Spinal cord (tissue), 10 donors: ENCODE results near the gene HBP1. TPM values are rescaled to one million over a fixed set of nuclear protein-coding genes. Genes with fewer than 3 reads are reported as not detected.
"Not testable (repeated sequence)": the region's sequence is repeated elsewhere in the genome, so short reads cannot be mapped to it uniquely, and the experiment has no call there.

ENCODE experiments used
- DNase-seq, 6 donors: peaks; one replicate each; pipeline versions ENCODE4 v3.0.0 to v3.0.0-alpha.2; 2013 to 2015; ENCODE audit warnings: low spot score in 6 of 6, low read depth in 4 of 6
- H3K27ac ChIP-seq: one replicate; pipeline ENCODE4 v1.5.1; 2013; ENCODE audit warnings: low read depth, low read length, control low read depth
- H3K27me3 ChIP-seq: one replicate; pipeline ENCODE4 v1.6.1; 2013; ENCODE audit warnings: low read length; ENCODE audit not compliant: control insufficient read depth, insufficient read depth
- H3K36me3 ChIP-seq: one replicate; pipeline ENCODE4 v1.6.1; 2013; ENCODE audit warnings: low read length; ENCODE audit not compliant: control insufficient read depth, insufficient read depth
- H3K4me1 ChIP-seq: one replicate; pipeline ENCODE4 v1.6.1; 2013; ENCODE audit warnings: low read length; ENCODE audit not compliant: control insufficient read depth, insufficient read depth
- H3K4me3 ChIP-seq: one replicate; pipeline ENCODE4 v1.5.1; 2013; ENCODE audit warnings: low read depth, low read length, control low read depth
- H3K9me3 ChIP-seq: one replicate; pipeline ENCODE4 v1.6.1; 2013; ENCODE audit warnings: low read length; ENCODE audit not compliant: control insufficient read depth, insufficient read depth
- whole genome bisulfite sequencing: methylation state at CpG from one replicate; pipeline ENCODE4 v1.1.5; 2013; ENCODE audit warnings: missing lambda C conversion rate; ENCODE audit not compliant: insufficient coverage; 5-methylcytosine and 5-hydroxymethylcytosine counted together
- polyA plus RNA-seq, 2 donors: library from polyadenylated mRNA; unstranded; fragments of 120-200 nt; gene quantifications; one replicate each; pipeline ENCODE4 v1.2.1, GENCODE V29; 2013; ENCODE audit not compliant: insufficient read length in 2 of 2
- total RNA-seq, 2 donors: library from RNA; depleted of rRNA in 1 of 2; stranded (reverse); fragments of 120-200 nt in 1 of 2; fragments of >200 nt in 1 of 2; gene quantifications; one replicate each; pipeline versions ENCODE4 v1.2.3 to v1.2.4, GENCODE V29; 2013 to 2014
- donor health status: healthy.

Gene HBP1
- total and polyA plus RNA-seq, 4 donors: 47.6 to 105 (median 78.7) TPM

GRCh38 chr7:107152011-107152410 lies 16.8 kb upstream of the HBP1 start:
- Histone ChIP-seq H3K36me3 (no peaks in the 10 kb centered on the region), H3K4me3 (no peak overlapping the region), H3K4me1 (no peaks in the 10 kb centered on the region), H3K27ac (no peak overlapping the region), H3K9me3 (no peaks in the 10 kb centered on the region), H3K27me3 (no peaks in the 10 kb centered on the region)
- DNase-seq: no peak
- 61% methylated on average over 4 of the region's 4 CpGs for WGBS

- H3K36me3 ChIP-seq: no peaks in the 10 kb centered on the region
- H3K4me3 ChIP-seq: no peak overlapping the region
- no peaks in the 10 kb centered on the region for H3K27me3 ChIP-seq
- no peaks in the 10 kb centered on the region for H3K4me1 ChIP-seq
- no peak overlapping the region for H3K27ac ChIP-seq
- no peak for DNase-seq
- 100% methylated on average over 5 of the region's 6 CpGs for WGBS
- H3K9me3 ChIP-seq: no peaks in the 10 kb centered on the region
Measured at GRCh38 chr7:107154826-107155225, 14.0 kb upstream of the HBP1 start.

GRCh38 chr7:107155726-107156125 lies 13.1 kb upstream of the HBP1 start:
- not testable (repeated sequence) for H3K9me3 ChIP-seq, H3K4me1 ChIP-seq, H3K4me3 ChIP-seq, H3K36me3 ChIP-seq, H3K27ac ChIP-seq, DNase-seq, H3K27me3 ChIP-seq
- 94% methylated on average over 2 of the region's 3 CpGs for WGBS

GRCh38 chr7:107157091-107157490 lies 11.7 kb upstream of the HBP1 start:
- Histone ChIP-seq H3K36me3 (no peaks in the 10 kb centered on the region), H3K4me1 (no peaks in the 10 kb centered on the region), H3K4me3 (no peak overlapping the region), H3K9me3 (no peaks in the 10 kb centered on the region), H3K27ac (no peak overlapping the region), H3K27me3 (no peaks in the 10 kb centered on the region)
- 98% methylated on average over 5 of the region's 7 CpGs for WGBS
- DNase-seq: no peak

GRCh38 chr7:107158028-107158427 lies 10.8 kb upstream of the HBP1 start:
- 67% methylated on average over 1 of the region's 2 CpGs for WGBS
- DNase-seq: no peak
- no peak overlapping the region for H3K27ac ChIP-seq
- H3K27me3 ChIP-seq: no peaks in the 10 kb centered on the region
- no peaks in the 10 kb centered on the region for H3K9me3 ChIP-seq
- H3K4me3 ChIP-seq: no peak overlapping the region
- H3K36me3 ChIP-seq: no peaks in the 10 kb centered on the region
- H3K4me1 ChIP-seq: no peaks in the 10 kb centered on the region

GRCh38 chr7:107160389-107160788 lies 8.4 kb upstream of the HBP1 start:
- Histone ChIP-seq H3K4me1 (no peaks in the 10 kb centered on the region), H3K36me3 (no peaks in the 10 kb centered on the region), H3K4me3 (no peak overlapping the region), H3K27ac (no peak overlapping the region), H3K27me3 (no peaks in the 10 kb centered on the region), H3K9me3 (no peaks in the 10 kb centered on the region)
- DNase-seq: peak in 1 of 6 donors; percentile 64
- no CpG with 5 or more reads among the region's 2 CpGs for WGBS

- no peak overlapping the region for H3K27ac ChIP-seq
- no peaks in the 10 kb centered on the region for H3K9me3 ChIP-seq
- no peaks in the 10 kb centered on the region for H3K36me3 ChIP-seq
- no peaks in the 10 kb centered on the region for H3K27me3 ChIP-seq
- no peak for DNase-seq
- H3K4me3 ChIP-seq: no peak overlapping the region
- no peaks in the 10 kb centered on the region for H3K4me1 ChIP-seq
- no CpG with 5 or more reads among the region's 3 CpGs for WGBS
Measured at GRCh38 chr7:107161415-107161814, 7.4 kb upstream of the HBP1 start.

GRCh38 chr7:107162475-107162874 lies 6.3 kb upstream of the HBP1 start:
- Histone ChIP-seq H3K36me3 (no peaks in the 10 kb centered on the region), H3K9me3 (no peaks in the 10 kb centered on the region), H3K4me1 (no peaks in the 10 kb centered on the region), H3K27me3 (no peaks in the 10 kb centered on the region), H3K27ac (no peak overlapping the region), H3K4me3 (no peak overlapping the region)
- no CpG with 5 or more reads among the region's 5 CpGs for WGBS
- DNase-seq: no peak

GRCh38 chr7:107164092-107164491 lies 4.7 kb upstream of the HBP1 start:
- Histone ChIP-seq H3K4me3 (no peak overlapping the region), H3K36me3 (no peaks in the 10 kb centered on the region), H3K27ac (no peak overlapping the region), H3K4me1 (peaks cover 6% of the 10 kb centered on the region), H3K27me3 (no peaks in the 10 kb centered on the region), H3K9me3 (no peaks in the 10 kb centered on the region)
- WGBS: no CpG with 5 or more reads among the region's 2 CpGs
- no peak for DNase-seq

- Histone ChIP-seq H3K4me1 (peaks cover 6% of the 10 kb centered on the region), H3K27ac (no peak overlapping the region), H3K27me3 (no peaks in the 10 kb centered on the region), H3K9me3 (no peaks in the 10 kb centered on the region), H3K36me3 (no peaks in the 10 kb centered on the region), H3K4me3 (no peak overlapping the region)
- 18% methylated on average over 1 of the region's 3 CpGs for WGBS
- no peak for DNase-seq
Measured at GRCh38 chr7:107165341-107165740, 3.5 kb upstream of the HBP1 start.
